IMR-90 (cell line): ENCODE results near the gene PPP1R1A. TPM values are rescaled to one million over a fixed set of nuclear protein-coding genes. Genes with fewer than 3 reads are reported as not detected.
A peak's percentile ranks its signal among the peaks of the same experiment; 100 is the strongest.

Experiments used
- ATAC-seq: fragments of 200-7000 bp; cut with Tn5 transposase; 2 replicates; pipeline ENCODE4 v1.9.1; 2020; ENCODE audit warnings: low read depth, mild to moderate bottlenecking, moderate library complexity
- BruUV-seq: library from RNA; stranded (reverse); fragments of 400-500 nt; replicated peaks from 2 replicates; lab custom pipeline; 2021; lab: Mats Ljungman, UMichigan
- CTCF ChIA-PET: fragments of 300-600 bp; formaldehyde crosslinking; extraction: SDS; loops from one replicate; lab custom pipeline; 2021; ENCODE audit warnings: antibody characterized with exemption; lab: Yijun Ruan, JAX
- POLR2A ChIA-PET: fragments of 300-600 bp; sonication (Branson Sonifier 250); formaldehyde crosslinking; loops from one replicate; lab custom pipeline; 2022; ENCODE audit warnings: antibody characterized with exemption; ENCODE audit not compliant: unreplicated experiment; lab: Charles Lee
- DNase-seq: peaks from one replicate; pipeline ENCODE4 v3.0.0; 2013
- H2AFZ ChIP-seq: replicated peaks from 2 replicates; pipeline ENCODE3; 2013; ENCODE audit warnings: low read length, mild to moderate bottlenecking; ENCODE audit not compliant: poor library complexity
- H2AK5ac ChIP-seq: 2 replicates; pipeline ENCODE4 v1.6.1; 2013; ENCODE audit warnings: low read depth, low read length, inconsistent platforms
- H2AK9ac ChIP-seq: replicated peaks from 2 replicates; pipeline ENCODE3; 2013; ENCODE audit warnings: mild to moderate bottlenecking, low read depth, low read length, moderate library complexity; ENCODE audit not compliant: poor library complexity
- H2BK120ac ChIP-seq: 2 replicates; pipeline ENCODE4 v1.6.1; 2013; ENCODE audit warnings: low read depth, low read length, inconsistent platforms
- H2BK15ac ChIP-seq: 3 replicates; pipeline ENCODE4 v1.6.1; 2013; ENCODE audit warnings: low read depth, low read length, inconsistent platforms
- H2BK20ac ChIP-seq: 2 replicates; pipeline ENCODE4 v1.6.1; 2013; ENCODE audit warnings: low read depth, mild to moderate bottlenecking, inconsistent platforms, low read length, moderate library complexity
- H2BK5ac ChIP-seq: 2 replicates; pipeline ENCODE4 v1.6.1; 2013; ENCODE audit warnings: mild to moderate bottlenecking, low read depth, low read length, inconsistent platforms; ENCODE audit not compliant: poor library complexity, severe bottlenecking
- H3K14ac ChIP-seq: replicated peaks from 2 replicates; pipeline ENCODE4 v1.6.1; 2013; ENCODE audit warnings: low read depth, low read length, inconsistent platforms
- H3K18ac ChIP-seq: 2 replicates; pipeline ENCODE4 v1.6.1; 2013; ENCODE audit warnings: low read depth, low read length, control low read depth
- H3K23ac ChIP-seq: 2 replicates; pipeline ENCODE4 v1.6.1; 2013; ENCODE audit warnings: low read depth, low read length, inconsistent platforms
- H3K27ac ChIP-seq: 2 replicates; pipeline ENCODE4 v1.5.1; 2013; ENCODE audit warnings: mild to moderate bottlenecking, control low read depth, low read length; ENCODE audit not compliant: insufficient read depth
- H3K27me3 ChIP-seq: 2 replicates; pipeline ENCODE4 v1.6.1; 2013; ENCODE audit warnings: low read length; ENCODE audit not compliant: control insufficient read depth, insufficient read depth
- H3K36me3 ChIP-seq: 2 replicates; pipeline ENCODE4 v1.6.1; 2013; ENCODE audit warnings: low read length, mixed read lengths; ENCODE audit not compliant: control insufficient read depth, insufficient read depth
- H3K4ac ChIP-seq: 2 replicates; pipeline ENCODE4 v1.6.1; 2013; ENCODE audit warnings: low read depth, low read length, inconsistent platforms
- H3K4me1 ChIP-seq: 2 replicates; pipeline ENCODE4 v1.6.1; 2013; ENCODE audit warnings: low read length, mixed read lengths; ENCODE audit not compliant: control insufficient read depth, insufficient read depth
- H3K4me2 ChIP-seq: 2 replicates; pipeline ENCODE4 v1.6.1; 2013; ENCODE audit warnings: low read depth, mild to moderate bottlenecking, control low read depth, low read length, moderate library complexity
- H3K4me3 ChIP-seq: 2 replicates; pipeline ENCODE4 v1.5.1; 2013; ENCODE audit warnings: low read depth, mild to moderate bottlenecking, control low read depth, low read length, moderate library complexity; ENCODE audit not compliant: insufficient read depth
- H3K56ac ChIP-seq: 2 replicates; pipeline ENCODE4 v1.6.1; 2013; ENCODE audit warnings: low read length, inconsistent platforms; ENCODE audit not compliant: insufficient read depth; ENCODE audit errors: extremely low read depth
- H3K79me1 ChIP-seq, 2 experiments: 2 replicates each; pipeline ENCODE4 v1.6.1; 2013; ENCODE audit warnings: low read length in 2 of 2, inconsistent platforms in 1 of 2, low read depth in 1 of 2
- H3K9ac ChIP-seq: 2 replicates; pipeline ENCODE4 v1.6.1; 2013; ENCODE audit warnings: low read depth, low read length, control low read depth
- H3K9me1 ChIP-seq: 2 replicates; pipeline ENCODE4 v1.6.1; 2013; ENCODE audit warnings: low read length, inconsistent platforms; ENCODE audit not compliant: insufficient read depth
- H3K9me3 ChIP-seq: 2 replicates; pipeline ENCODE4 v1.6.1; 2013; ENCODE audit warnings: low read length; ENCODE audit not compliant: control insufficient read depth, insufficient read depth
- H4K20me1 ChIP-seq: 2 replicates; pipeline ENCODE4 v1.6.1; 2013; ENCODE audit warnings: low read length, inconsistent platforms; ENCODE audit not compliant: insufficient read depth
- H4K5ac ChIP-seq: 2 replicates; pipeline ENCODE4 v1.6.1; 2013; ENCODE audit warnings: mild to moderate bottlenecking, low read depth, low read length, control low read depth
- H4K8ac ChIP-seq, 2 experiments: 2 replicates each; pipeline ENCODE4 v1.6.1; 2013; ENCODE audit warnings: low read depth in 2 of 2, low read length in 2 of 2, control low read depth in 1 of 2, inconsistent platforms in 1 of 2
- H4K91ac ChIP-seq: 2 replicates; pipeline ENCODE4 v1.6.1; 2013; ENCODE audit warnings: low read depth, low read length, inconsistent platforms; ENCODE audit not compliant: insufficient read depth
- ELK1 ChIP-seq: fragments of 150-350 bp; IDR thresholded peaks from 2 replicates; pipeline ENCODE4 v1.6.1; 2016; ENCODE audit warnings: low read depth, mild to moderate bottlenecking, low read length, moderate library complexity, borderline replicate concordance
- MAFK ChIP-seq: IDR thresholded peaks from 2 replicates; pipeline ENCODE4 v1.6.1; 2012; ENCODE audit warnings: low read depth, low read length, improper control_type of control experiment
- MAZ ChIP-seq: IDR thresholded peaks from 2 replicates; pipeline ENCODE4 v1.6.1; 2012; ENCODE audit warnings: low read depth, mild to moderate bottlenecking, low read length, improper control_type of control experiment, moderate library complexity, borderline replicate concordance
- RAD21 ChIP-seq: IDR thresholded peaks from 2 replicates; pipeline ENCODE4 v1.6.1; 2012; ENCODE audit warnings: low read length, improper control_type of control experiment
- RFX5 ChIP-seq: IDR thresholded peaks from 2 replicates; pipeline ENCODE4 v1.8.0; 2012; ENCODE audit warnings: low read depth, mild to moderate bottlenecking, low read length, moderate library complexity
- USF2 ChIP-seq: fragments of 150-350 bp; IDR thresholded peaks from 2 replicates; pipeline ENCODE4 v1.6.1; 2017; ENCODE audit warnings: mild to moderate bottlenecking, antibody characterized with exemption, low read length, low read depth
- WGBS, 2 experiments: methylation state at CpG; one replicate each; pipeline versions ENCODE4 v1.1.5 to v1.1.7; 2013; ENCODE audit warnings: missing lambda C conversion rate in 2 of 2; ENCODE audit not compliant: insufficient read length in 1 of 2; ENCODE audit errors: extremely low coverage in 2 of 2; 5-methylcytosine and 5-hydroxymethylcytosine counted together
- dilution Hi-C: fragments of 300-500 bp; cut with HindIII; formaldehyde crosslinking; loops from one replicate; pipeline ENCODE4 v1.14.3; 2018; ENCODE audit warnings: low sequenced_read_pairs; ENCODE audit not compliant: unreplicated experiment
- in situ Hi-C: fragments of 300-500 bp; cut with MboI; formaldehyde crosslinking; loops from 3 replicates; pipeline ENCODE4 v1.14.3; 2019; ENCODE audit warnings: low sequenced_read_pairs, inconsistent platforms, mixed read lengths
- intact Hi-C: fragments of 100-400 bp; cut with micrococcal nuclease; formaldehyde crosslinking; loops from 2 replicates; pipeline ENCODE4 v1.10.0; 2022
- polyA plus RNA-seq, 3 experiments: library from polyadenylated mRNA; depleted of rRNA; stranded (reverse); fragments of >200 nt; gene quantifications; 2 replicates each; pipeline ENCODE4 v1.2.3, GENCODE V29; 2012; ENCODE audit warnings: low replicate concordance in 1 of 3
- total RNA-seq: library from RNA; depleted of rRNA; stranded (reverse); fragments of >200 nt; gene quantifications from 2 replicates; pipeline ENCODE4 v1.2.3, GENCODE V29; 2012
- TF ChIP-seq, protein P1 (sequence below): conservative IDR thresholded peaks from 2 replicates; pipeline ENCODE4 v1.5.1; 2012; ENCODE audit warnings: mild to moderate bottlenecking, low read depth, low read length, improper control_type of control experiment

The PPP1R1A gene
- total and polyA plus RNA-seq, 2 of the 4 experiments (the other 2 are of a cell fraction), result not detected

DNA sequence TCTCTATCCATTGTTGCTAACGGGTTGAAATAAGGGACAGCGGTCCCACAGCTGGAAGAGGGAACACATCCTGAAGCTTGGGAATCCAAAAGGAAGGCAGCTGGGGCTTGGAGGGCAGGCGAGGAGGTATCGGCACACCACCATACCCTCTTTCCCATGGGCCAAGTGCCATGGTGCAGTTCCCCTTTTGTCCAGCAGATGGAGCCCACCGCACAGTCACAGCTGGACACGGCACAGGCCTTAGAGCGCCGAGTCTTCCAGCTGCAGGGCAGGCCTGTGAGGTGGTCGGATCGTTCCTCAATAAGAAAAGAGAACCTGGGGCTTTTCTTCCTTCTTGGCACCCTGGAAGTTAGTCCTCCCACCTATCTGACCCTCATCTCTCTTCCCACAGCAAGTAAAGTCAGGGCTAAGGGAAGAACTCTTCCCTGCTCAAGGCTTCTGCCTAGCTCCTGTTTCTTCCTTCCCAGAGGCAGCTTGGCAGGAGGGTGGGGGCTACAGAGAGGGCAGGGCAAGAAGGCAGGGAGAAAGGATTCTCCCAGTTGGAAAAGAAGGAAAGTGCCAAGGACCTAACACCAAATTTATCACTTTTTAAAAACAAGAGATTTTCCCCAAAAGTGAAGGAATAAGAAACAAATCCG is 8.6 kb downstream of the PPP1R1A start:
- Histone ChIP-seq H2AFZ (peak overlapping the region; percentile 82), H3K18ac (no peak overlapping the region), H3K27ac (no peak overlapping the region), H2BK15ac (no peak overlapping the region), H4K20me1 (no peaks in the 10 kb centered on the region), H2AK9ac (peak overlapping the region; percentile 52), H3K23ac (no peak overlapping the region), H3K9me1 (no peaks in the 10 kb centered on the region), H3K4ac (no peak overlapping the region), H2BK120ac (no peak overlapping the region), H3K4me1 (no peaks in the 10 kb centered on the region), H2BK20ac (no peak overlapping the region), H4K8ac (no peak overlapping the region), H3K36me3 (no peaks in the 10 kb centered on the region), H4K5ac (no peak overlapping the region), H2BK5ac (no peak overlapping the region), H3K79me1 (no peaks in the 10 kb centered on the region), H3K27me3 (peaks cover 21% of the 10 kb centered on the region), H3K56ac (no peak overlapping the region), H3K9me3 (no peaks in the 10 kb centered on the region), H2AK5ac (no peak overlapping the region), H3K9ac (no peak overlapping the region), H4K91ac (no peak overlapping the region), H3K14ac (no peak overlapping the region), H3K4me3 (no peak overlapping the region), H3K4me2 (no peak overlapping the region)
- ATAC-seq (peak; percentile 100), DNase-seq (peak; percentile 57)
- intact Hi-C loops (loop anchor here (1.0 kb wide), 1 partner anchor 378 kb away; no protein-coding TSS in a partner anchor), dilution Hi-C loops (no loop called here), in situ Hi-C loops (no loop called here)
- POLR2A ChIA-PET, result no interaction called here
- CTCF ChIA-PET, result interaction anchor here (0.7 to 1.3 kb wide), 6 partner anchors 11 to 25 kb away, joined by 3 to 9 read pairs (median 4); no protein-coding TSS in a partner anchor
- WGBS, 2 experiments, result 5% methylated on average over 4 of the region's 11 CpGs; no CpG with 5 or more reads in 1 of the 2 experiments
- no TSS peak for BruUV-seq
- TF ChIP-seq RFX5 (no peak), MAZ (no peak), USF2 (no peak), ELK1 (no peak), RAD21 (peak; percentile 53), MAFK (no peak)
- TF ChIP-seq, protein P1, sequence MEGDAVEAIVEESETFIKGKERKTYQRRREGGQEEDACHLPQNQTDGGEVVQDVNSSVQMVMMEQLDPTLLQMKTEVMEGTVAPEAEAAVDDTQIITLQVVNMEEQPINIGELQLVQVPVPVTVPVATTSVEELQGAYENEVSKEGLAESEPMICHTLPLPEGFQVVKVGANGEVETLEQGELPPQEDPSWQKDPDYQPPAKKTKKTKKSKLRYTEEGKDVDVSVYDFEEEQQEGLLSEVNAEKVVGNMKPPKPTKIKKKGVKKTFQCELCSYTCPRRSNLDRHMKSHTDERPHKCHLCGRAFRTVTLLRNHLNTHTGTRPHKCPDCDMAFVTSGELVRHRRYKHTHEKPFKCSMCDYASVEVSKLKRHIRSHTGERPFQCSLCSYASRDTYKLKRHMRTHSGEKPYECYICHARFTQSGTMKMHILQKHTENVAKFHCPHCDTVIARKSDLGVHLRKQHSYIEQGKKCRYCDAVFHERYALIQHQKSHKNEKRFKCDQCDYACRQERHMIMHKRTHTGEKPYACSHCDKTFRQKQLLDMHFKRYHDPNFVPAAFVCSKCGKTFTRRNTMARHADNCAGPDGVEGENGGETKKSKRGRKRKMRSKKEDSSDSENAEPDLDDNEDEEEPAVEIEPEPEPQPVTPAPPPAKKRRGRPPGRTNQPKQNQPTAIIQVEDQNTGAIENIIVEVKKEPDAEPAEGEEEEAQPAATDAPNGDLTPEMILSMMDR, result peak; percentile 87
